Rectal smooth muscle tissue (tissue), 1 donor: Measurements from ENCODE around the gene GATAD2A.

Experiments used
- H3K27ac ChIP-seq: one replicate; pipeline ENCODE4 v1.7.0; 2013; ENCODE audit warnings: low read depth, low read length, inconsistent platforms
- H3K27me3 ChIP-seq: one replicate; pipeline ENCODE4 v1.7.0; 2013; ENCODE audit warnings: low read length; ENCODE audit not compliant: control insufficient read depth, insufficient read depth
- H3K36me3 ChIP-seq: one replicate; pipeline ENCODE4 v1.7.0; 2013; ENCODE audit warnings: low read length; ENCODE audit not compliant: control insufficient read depth, insufficient read depth
- H3K4me1 ChIP-seq: one replicate; pipeline ENCODE4 v1.7.0; 2013; ENCODE audit warnings: low read length; ENCODE audit not compliant: control insufficient read depth, insufficient read depth
- H3K4me3 ChIP-seq: one replicate; pipeline ENCODE4 v1.7.0; 2013; ENCODE audit warnings: low read length
- H3K9ac ChIP-seq: one replicate; pipeline ENCODE4 v1.7.0; 2013; ENCODE audit warnings: low read length

The GATAD2A gene

DNA sequence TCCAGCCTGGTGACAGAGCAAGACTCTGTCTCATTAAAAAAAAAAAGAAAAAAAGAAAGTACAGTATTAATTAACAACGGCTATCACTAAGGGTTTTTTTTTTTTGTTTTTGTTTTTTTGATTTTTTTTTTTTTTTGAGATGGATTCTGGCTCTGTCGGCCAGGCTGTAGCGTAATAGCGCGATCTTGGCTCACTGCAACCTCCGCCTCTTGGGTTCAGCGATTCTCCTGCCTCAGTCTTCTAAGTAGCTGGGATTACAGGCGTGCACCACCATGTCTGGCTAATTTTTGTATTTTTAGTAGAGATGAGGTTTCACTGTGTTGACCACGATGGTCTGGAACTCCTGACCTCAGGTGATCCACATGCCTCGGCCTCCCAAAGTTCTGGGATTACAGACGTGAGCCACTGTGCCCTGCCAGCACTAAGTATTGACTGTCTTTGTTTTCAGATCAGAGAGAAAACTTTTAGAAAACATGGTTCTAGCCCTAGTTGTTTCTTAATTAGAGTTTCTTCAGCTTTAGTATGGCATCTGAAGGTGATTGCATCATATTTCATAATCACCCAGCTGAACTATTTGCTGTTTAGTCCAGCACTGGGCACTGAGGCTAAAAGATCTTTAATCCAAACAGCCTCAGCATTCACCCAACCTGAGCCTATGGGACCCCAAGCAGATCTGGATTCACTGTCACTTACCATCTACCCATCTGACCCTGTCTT is 2.7 kb upstream of the GATAD2A start:
- Histone ChIP-seq H3K36me3 (no peaks in the 10 kb centered on the region), H3K4me1 (peaks cover 8% of the 10 kb centered on the region), H3K27ac (no peak overlapping the region), H3K9ac (no peak overlapping the region), H3K27me3 (no peaks in the 10 kb centered on the region), H3K4me3 (no peak overlapping the region)

- Histone ChIP-seq H3K4me3 (no peak overlapping the region), H3K4me1 (peaks cover 8% of the 10 kb centered on the region), H3K9ac (no peak overlapping the region), H3K27ac (no peak overlapping the region), H3K36me3 (no peaks in the 10 kb centered on the region), H3K27me3 (no peaks in the 10 kb centered on the region)
Observed at GRCh38 chr19:19403373-19403901, 2.0 kb upstream of the GATAD2A start.

GRCh38 chr19:19405971-19406877 is 749 bp downstream of the GATAD2A start:
- Histone ChIP-seq H3K27me3 (no peaks in the 10 kb centered on the region), H3K36me3 (no peaks in the 10 kb centered on the region), H3K9ac (peak overlapping the region; percentile 7), H3K4me3 (peak overlapping the region; percentile 77), H3K27ac (peak overlapping the region; percentile 74), H3K4me1 (peaks cover 11% of the 10 kb centered on the region)

- Histone ChIP-seq H3K4me1 (peaks cover 11% of the 10 kb centered on the region), H3K9ac (peak overlapping the region; percentile 49), H3K27ac (peak overlapping the region; percentile 53), H3K4me3 (peak overlapping the region; percentile 76), H3K27me3 (no peaks in the 10 kb centered on the region), H3K36me3 (no peaks in the 10 kb centered on the region)
Observed at GRCh38 chr19:19406878-19407632, 1.6 kb downstream of the GATAD2A start.

GRCh38 chr19:19407633-19407930 is 2.1 kb downstream of the GATAD2A start:
- Histone ChIP-seq H3K4me1 (peaks cover 11% of the 10 kb centered on the region), H3K36me3 (no peaks in the 10 kb centered on the region), H3K27me3 (no peaks in the 10 kb centered on the region), H3K27ac (no peak overlapping the region), H3K9ac (peak overlapping the region; percentile 49), H3K4me3 (peak overlapping the region; percentile 76)

DNA sequence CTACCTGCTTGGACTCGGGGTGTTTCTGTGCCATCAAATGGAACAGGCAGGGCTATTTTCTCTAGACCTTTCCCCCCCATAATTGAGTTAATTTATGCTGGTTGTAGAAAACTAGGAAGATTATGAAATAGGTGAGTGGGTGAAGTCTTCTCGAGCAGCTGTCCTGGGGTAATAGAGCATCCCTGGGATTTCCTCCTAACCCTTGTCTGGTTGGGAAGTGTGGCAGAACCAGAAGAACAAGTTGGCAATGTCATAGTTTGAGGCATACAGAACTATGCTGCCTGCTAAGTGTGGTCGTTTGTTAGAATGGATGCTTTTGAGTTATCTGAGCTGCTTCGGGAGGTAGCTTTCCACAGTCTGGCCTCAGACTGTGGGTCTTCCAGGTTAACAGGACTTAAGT is 3.7 kb downstream of the GATAD2A start:
- no peaks in the 10 kb centered on the region for H3K36me3 ChIP-seq
- H3K4me3 ChIP-seq: no peak overlapping the region
- peaks cover 11% of the 10 kb centered on the region for H3K4me1 ChIP-seq
- H3K27me3 ChIP-seq: no peaks in the 10 kb centered on the region
- H3K9ac ChIP-seq: no peak overlapping the region
- H3K27ac ChIP-seq: no peak overlapping the region

GRCh38 chr19:19409631-19410030 is 4.2 kb downstream of the GATAD2A start:
- H3K4me3 ChIP-seq: no peak overlapping the region
- no peaks in the 10 kb centered on the region for H3K36me3 ChIP-seq
- H3K27me3 ChIP-seq: no peaks in the 10 kb centered on the region
- no peak overlapping the region for H3K9ac ChIP-seq
- H3K27ac ChIP-seq: no peak overlapping the region
- H3K4me1 ChIP-seq: peaks cover 11% of the 10 kb centered on the region

DNA sequence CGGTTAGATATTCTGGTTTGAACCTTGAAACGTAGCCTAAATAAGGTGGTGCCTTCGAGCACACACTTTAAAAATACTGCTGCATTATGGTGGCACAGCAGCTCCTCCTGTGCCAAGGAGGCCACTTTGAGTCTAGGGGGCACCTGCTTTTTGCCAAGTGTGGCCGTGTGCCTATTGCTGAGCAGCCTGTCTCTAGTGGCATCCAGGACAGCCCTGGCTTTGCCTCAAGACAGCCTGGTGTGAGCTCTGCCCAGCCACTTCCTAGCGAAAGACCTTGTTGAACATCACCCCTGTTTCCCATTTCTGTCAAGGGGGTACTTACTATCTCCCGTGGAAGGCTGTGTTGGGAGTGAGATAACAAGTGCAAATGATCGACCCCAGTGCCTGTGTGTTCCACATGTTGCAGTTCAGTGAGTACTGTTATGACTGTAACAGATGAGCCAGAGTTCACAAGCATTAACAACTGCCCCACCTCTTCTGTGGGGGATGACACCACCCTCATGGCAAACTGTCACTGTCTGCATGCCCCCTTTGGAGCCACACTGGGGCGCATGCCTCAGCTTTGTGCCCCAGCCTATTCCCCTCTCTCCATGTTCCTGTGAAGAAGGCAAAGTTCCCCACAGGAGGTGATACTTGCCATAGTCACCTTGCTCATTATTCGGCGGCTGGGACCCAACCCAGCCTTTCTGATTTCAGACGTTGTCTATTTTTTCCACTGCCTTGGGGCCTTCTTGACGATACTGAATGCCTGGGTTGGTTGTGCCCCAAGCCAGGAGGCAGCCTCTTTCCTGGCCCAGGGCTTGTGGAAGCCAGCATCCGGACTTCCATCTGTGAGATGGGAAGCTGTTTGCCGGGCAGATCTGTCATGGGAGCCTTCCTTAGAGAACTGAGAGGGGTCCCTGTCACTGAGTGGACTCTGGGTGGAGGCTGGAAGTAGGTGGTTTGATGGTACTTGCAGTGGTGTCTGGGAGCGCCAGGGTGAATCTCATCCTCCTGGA is 5.4 kb downstream of the GATAD2A start:
- H3K9ac ChIP-seq: no peak overlapping the region
- H3K27ac ChIP-seq: no peak overlapping the region
- peaks cover 11% of the 10 kb centered on the region for H3K4me1 ChIP-seq

DNA sequence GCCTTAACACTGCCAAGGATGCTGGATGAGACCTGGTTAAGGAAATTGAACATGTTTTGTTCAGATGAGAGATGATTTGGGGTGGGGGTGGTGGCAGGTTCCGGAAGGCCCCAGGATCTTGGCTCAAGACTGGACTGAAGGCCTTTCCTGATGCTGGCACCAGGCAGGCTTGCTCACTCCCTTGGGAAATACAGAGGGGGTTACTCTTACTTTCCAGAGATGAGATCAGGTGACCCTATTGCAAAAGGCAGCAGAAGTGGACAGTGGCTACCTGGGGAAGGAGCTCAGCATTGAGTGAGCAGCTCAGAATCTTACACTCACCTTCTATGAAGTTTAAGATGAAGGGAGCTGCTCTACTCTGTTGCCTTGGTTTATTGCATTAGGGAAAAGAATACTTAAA is 10.8 kb downstream of the GATAD2A start:
- Histone ChIP-seq H3K4me1 (peaks cover 2% of the 10 kb centered on the region), H3K36me3 (no peaks in the 10 kb centered on the region), H3K27me3 (no peaks in the 10 kb centered on the region), H3K27ac (no peak overlapping the region), H3K4me3 (no peak overlapping the region), H3K9ac (no peak overlapping the region)

More for the DNA sequence above, 5.4 kb downstream of the GATAD2A start:
- Histone ChIP-seq H3K36me3 (no peaks in the 10 kb centered on the region), H3K27me3 (no peaks in the 10 kb centered on the region), H3K4me3 (no peak overlapping the region)

- Histone ChIP-seq H3K9ac (no peak overlapping the region), H3K27me3 (no peaks in the 10 kb centered on the region), H3K27ac (no peak overlapping the region), H3K36me3 (no peaks in the 10 kb centered on the region), H3K4me1 (peaks cover 2% of the 10 kb centered on the region), H3K4me3 (no peak overlapping the region)
Observed at GRCh38 chr19:19417046-19417445, 11.6 kb downstream of the GATAD2A start.

- Histone ChIP-seq H3K27me3 (no peaks in the 10 kb centered on the region), H3K4me3 (no peak overlapping the region), H3K36me3 (no peaks in the 10 kb centered on the region), H3K9ac (no peak overlapping the region), H3K4me1 (peaks cover 2% of the 10 kb centered on the region), H3K27ac (no peak overlapping the region)
Observed at GRCh38 chr19:19417628-19418245, 12.3 kb downstream of the GATAD2A start.
